Measurements from ENCODE around the gene TMEM205. TPM values are rescaled to one million over a fixed set of nuclear protein-coding genes. Genes with fewer than 3 reads are reported as not detected.

The TMEM205 gene
- total and polyA plus RNA-seq, 4 donors = 59.3 to 161 (median 122) TPM

DNA sequence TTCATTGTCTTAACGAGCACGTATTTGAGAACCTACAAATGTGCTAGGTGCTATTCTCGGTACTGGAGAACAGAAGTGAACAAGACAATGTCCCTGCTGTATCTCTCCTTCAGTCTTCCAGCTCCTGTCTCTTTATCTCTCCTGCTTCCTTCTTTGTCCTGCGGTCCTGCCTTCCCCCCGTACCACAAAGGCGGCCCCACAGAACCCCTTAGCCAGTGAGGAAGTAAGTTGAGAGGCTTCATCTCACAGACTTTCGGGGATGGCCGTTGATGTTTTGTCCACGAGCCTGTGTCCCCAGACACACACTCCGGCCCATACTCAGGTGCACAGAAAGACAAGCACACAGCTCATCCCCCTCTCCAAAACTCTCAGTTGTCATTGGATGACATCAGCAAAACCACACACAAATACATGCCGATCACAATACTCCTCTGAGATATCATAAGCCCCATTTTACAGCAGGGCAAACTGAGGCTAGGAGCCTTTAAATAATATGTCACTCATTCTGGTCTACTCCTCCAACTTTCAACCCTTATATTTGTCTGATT is 27.9 kb upstream of the TMEM205 start:
- Histone ChIP-seq H3K4me3 (ENCODE audit: low read depth, low read length) (peak overlapping the region; percentile 95), H3K36me3 (ENCODE audit: control insufficient read depth, insufficient read depth, low read length) (peaks cover 29% of the 10 kb centered on the region), H3K4me1 (ENCODE audit: control insufficient read depth, insufficient read depth, low read length) (peaks cover 38% of the 10 kb centered on the region), H3K9me3 (ENCODE audit: control insufficient read depth, insufficient read depth, low read length) (no peaks in the 10 kb centered on the region), H3K27ac (ENCODE audit: low read depth, low read length) (peak overlapping the region; percentile 100), H3K27me3 (ENCODE audit: control insufficient read depth, insufficient read depth, low read length) (no peaks in the 10 kb centered on the region)
- DNase-seq (ENCODE audit: low read depth in 4 of 6, low spot score in 6 of 6) = no peak
- WGBS (ENCODE audit: insufficient coverage) = 20% methylated on average over 8 of the region's 11 CpGs

GRCh38 chr19:11373166-11373884 is 27.3 kb upstream of the TMEM205 start:
- Histone ChIP-seq H3K36me3 (ENCODE audit: control insufficient read depth, insufficient read depth, low read length) (peaks cover 26% of the 10 kb centered on the region), H3K4me3 (ENCODE audit: low read depth, low read length) (peak overlapping the region; percentile 95), H3K4me1 (ENCODE audit: control insufficient read depth, insufficient read depth, low read length) (peaks cover 36% of the 10 kb centered on the region), H3K27me3 (ENCODE audit: control insufficient read depth, insufficient read depth, low read length) (no peaks in the 10 kb centered on the region), H3K27ac (ENCODE audit: low read depth, low read length) (peak overlapping the region; percentile 100), H3K9me3 (ENCODE audit: control insufficient read depth, insufficient read depth, low read length) (no peaks in the 10 kb centered on the region)
- peak; percentile 61 to 97 (median 84) for DNase-seq (ENCODE audit: low read depth in 4 of 6, low spot score in 6 of 6)
- WGBS (ENCODE audit: insufficient coverage) = 15% methylated on average over 9 of the region's 10 CpGs

DNA sequence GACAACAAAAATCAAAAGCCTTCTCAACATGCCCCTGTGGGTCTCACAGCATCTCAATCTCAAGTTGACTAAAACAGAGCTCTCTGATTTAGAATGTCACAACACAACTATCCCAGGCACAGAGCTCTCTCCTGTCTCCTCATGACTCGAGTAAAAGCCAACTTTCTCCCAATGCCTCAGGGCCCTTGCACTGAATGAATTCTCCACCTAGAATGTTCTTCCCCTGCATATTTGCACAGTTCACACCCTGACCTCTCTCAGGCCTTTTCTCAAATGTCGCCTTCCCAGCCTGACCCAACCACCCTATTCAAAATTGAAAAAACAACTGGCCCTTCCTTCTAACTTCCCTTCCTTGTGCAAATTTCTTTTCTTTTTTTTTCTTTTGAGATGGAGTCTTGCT is 24.7 kb upstream of the TMEM205 start:
- H3K36me3 ChIP-seq (ENCODE audit: control insufficient read depth, insufficient read depth, low read length) = peaks cover 16% of the 10 kb centered on the region
- no peak for DNase-seq (ENCODE audit: low read depth in 4 of 6, low spot score in 6 of 6)
- peaks cover 29% of the 10 kb centered on the region for H3K4me1 ChIP-seq (ENCODE audit: control insufficient read depth, insufficient read depth, low read length)
- H3K27me3 ChIP-seq (ENCODE audit: control insufficient read depth, insufficient read depth, low read length) = no peaks in the 10 kb centered on the region
- no peak overlapping the region for H3K27ac ChIP-seq (ENCODE audit: low read depth, low read length)
- H3K9me3 ChIP-seq (ENCODE audit: control insufficient read depth, insufficient read depth, low read length) = no peaks in the 10 kb centered on the region
- 88% methylated on average over 2 of the region's 2 CpGs for WGBS (ENCODE audit: insufficient coverage)
- H3K4me3 ChIP-seq (ENCODE audit: low read depth, low read length) = no peak overlapping the region

- no peak for DNase-seq (ENCODE audit: low read depth in 4 of 6, low spot score in 6 of 6)
- Histone ChIP-seq H3K4me1 (ENCODE audit: control insufficient read depth, insufficient read depth, low read length) (peaks cover 17% of the 10 kb centered on the region), H3K4me3 (ENCODE audit: low read depth, low read length) (no peak overlapping the region), H3K9me3 (ENCODE audit: control insufficient read depth, insufficient read depth, low read length) (no peaks in the 10 kb centered on the region), H3K27me3 (ENCODE audit: control insufficient read depth, insufficient read depth, low read length) (no peaks in the 10 kb centered on the region), H3K36me3 (ENCODE audit: control insufficient read depth, insufficient read depth, low read length) (peaks cover 42% of the 10 kb centered on the region), H3K27ac (ENCODE audit: low read depth, low read length) (no peak overlapping the region)
- WGBS (ENCODE audit: insufficient coverage) = 83% methylated on average over 1 of the region's 2 CpGs
Observed at GRCh38 chr19:11367528-11367927, 21.5 kb upstream of the TMEM205 start.

- peaks cover 21% of the 10 kb centered on the region for H3K4me1 ChIP-seq (ENCODE audit: control insufficient read depth, insufficient read depth, low read length)
- 20% methylated on average over 2 of the region's 7 CpGs for WGBS (ENCODE audit: insufficient coverage)
- no peak for DNase-seq (ENCODE audit: low read depth in 4 of 6, low spot score in 6 of 6)
Observed at GRCh38 chr19:11365557-11366117, 19.6 kb upstream of the TMEM205 start.

DNA sequence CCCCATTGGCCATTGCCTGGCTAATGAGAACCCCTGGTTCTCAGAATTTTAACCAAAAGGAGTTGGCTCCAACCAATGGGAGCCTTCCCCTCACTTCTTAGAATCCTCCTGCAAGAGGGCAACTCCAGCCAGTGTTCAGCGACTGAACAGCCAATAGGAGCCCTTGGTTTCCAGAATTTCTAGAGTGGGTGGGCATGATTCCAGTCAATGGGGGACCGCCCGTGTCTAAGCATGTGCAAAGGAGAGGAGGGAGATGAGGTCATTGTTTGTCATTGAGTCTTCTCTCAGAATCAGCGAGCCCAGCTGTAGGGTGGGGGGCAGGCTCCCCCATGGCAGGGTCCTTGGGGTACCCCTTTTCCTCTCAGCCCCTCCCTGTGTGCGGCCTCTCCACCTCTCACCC is 18.9 kb upstream of the TMEM205 start:
- Histone ChIP-seq H3K36me3 (ENCODE audit: control insufficient read depth, insufficient read depth, low read length) (peaks cover 68% of the 10 kb centered on the region), H3K27me3 (ENCODE audit: control insufficient read depth, insufficient read depth, low read length) (no peaks in the 10 kb centered on the region), H3K27ac (ENCODE audit: low read depth, low read length) (peak overlapping the region; percentile 33), H3K4me3 (ENCODE audit: low read depth, low read length) (no peak overlapping the region), H3K9me3 (ENCODE audit: control insufficient read depth, insufficient read depth, low read length) (no peaks in the 10 kb centered on the region), H3K4me1 (ENCODE audit: control insufficient read depth, insufficient read depth, low read length) (peaks cover 21% of the 10 kb centered on the region)
- no peak for DNase-seq (ENCODE audit: low read depth in 4 of 6, low spot score in 6 of 6)
- 47% methylated on average over 3 of the region's 5 CpGs for WGBS (ENCODE audit: insufficient coverage)

More at GRCh38 chr19:11365557-11366117, 19.6 kb upstream of the TMEM205 start:
- H3K27ac ChIP-seq (ENCODE audit: low read depth, low read length) = no peak overlapping the region
- no peaks in the 10 kb centered on the region for H3K27me3 ChIP-seq (ENCODE audit: control insufficient read depth, insufficient read depth, low read length)
- H3K36me3 ChIP-seq (ENCODE audit: control insufficient read depth, insufficient read depth, low read length) = peaks cover 61% of the 10 kb centered on the region
- H3K4me3 ChIP-seq (ENCODE audit: low read depth, low read length) = no peak overlapping the region
- H3K9me3 ChIP-seq (ENCODE audit: control insufficient read depth, insufficient read depth, low read length) = no peaks in the 10 kb centered on the region

GRCh38 chr19:11364296-11364904 is 18.3 kb upstream of the TMEM205 start:
- H3K9me3 ChIP-seq (ENCODE audit: control insufficient read depth, insufficient read depth, low read length) = no peaks in the 10 kb centered on the region
- WGBS (ENCODE audit: insufficient coverage) = 88% methylated on average over 25 of the region's 28 CpGs
- H3K27ac ChIP-seq (ENCODE audit: low read depth, low read length) = no peak overlapping the region
- H3K4me1 ChIP-seq (ENCODE audit: control insufficient read depth, insufficient read depth, low read length) = peaks cover 21% of the 10 kb centered on the region
- H3K36me3 ChIP-seq (ENCODE audit: control insufficient read depth, insufficient read depth, low read length) = peaks cover 69% of the 10 kb centered on the region
- H3K4me3 ChIP-seq (ENCODE audit: low read depth, low read length) = no peak overlapping the region
- no peaks in the 10 kb centered on the region for H3K27me3 ChIP-seq (ENCODE audit: control insufficient read depth, insufficient read depth, low read length)
- DNase-seq (ENCODE audit: low read depth in 4 of 6, low spot score in 6 of 6) = no peak

- Histone ChIP-seq H3K27me3 (ENCODE audit: control insufficient read depth, insufficient read depth, low read length) (no peaks in the 10 kb centered on the region), H3K9me3 (ENCODE audit: control insufficient read depth, insufficient read depth, low read length) (no peaks in the 10 kb centered on the region), H3K4me1 (ENCODE audit: control insufficient read depth, insufficient read depth, low read length) (peaks cover 21% of the 10 kb centered on the region), H3K4me3 (ENCODE audit: low read depth, low read length) (no peak overlapping the region), H3K27ac (ENCODE audit: low read depth, low read length) (no peak overlapping the region), H3K36me3 (ENCODE audit: control insufficient read depth, insufficient read depth, low read length) (peaks cover 70% of the 10 kb centered on the region)
- DNase-seq (ENCODE audit: low read depth in 4 of 6, low spot score in 6 of 6) = no peak
- 93% methylated on average over 10 of the region's 10 CpGs for WGBS (ENCODE audit: insufficient coverage)
Observed at GRCh38 chr19:11363881-11364280, 17.8 kb upstream of the TMEM205 start.

DNA sequence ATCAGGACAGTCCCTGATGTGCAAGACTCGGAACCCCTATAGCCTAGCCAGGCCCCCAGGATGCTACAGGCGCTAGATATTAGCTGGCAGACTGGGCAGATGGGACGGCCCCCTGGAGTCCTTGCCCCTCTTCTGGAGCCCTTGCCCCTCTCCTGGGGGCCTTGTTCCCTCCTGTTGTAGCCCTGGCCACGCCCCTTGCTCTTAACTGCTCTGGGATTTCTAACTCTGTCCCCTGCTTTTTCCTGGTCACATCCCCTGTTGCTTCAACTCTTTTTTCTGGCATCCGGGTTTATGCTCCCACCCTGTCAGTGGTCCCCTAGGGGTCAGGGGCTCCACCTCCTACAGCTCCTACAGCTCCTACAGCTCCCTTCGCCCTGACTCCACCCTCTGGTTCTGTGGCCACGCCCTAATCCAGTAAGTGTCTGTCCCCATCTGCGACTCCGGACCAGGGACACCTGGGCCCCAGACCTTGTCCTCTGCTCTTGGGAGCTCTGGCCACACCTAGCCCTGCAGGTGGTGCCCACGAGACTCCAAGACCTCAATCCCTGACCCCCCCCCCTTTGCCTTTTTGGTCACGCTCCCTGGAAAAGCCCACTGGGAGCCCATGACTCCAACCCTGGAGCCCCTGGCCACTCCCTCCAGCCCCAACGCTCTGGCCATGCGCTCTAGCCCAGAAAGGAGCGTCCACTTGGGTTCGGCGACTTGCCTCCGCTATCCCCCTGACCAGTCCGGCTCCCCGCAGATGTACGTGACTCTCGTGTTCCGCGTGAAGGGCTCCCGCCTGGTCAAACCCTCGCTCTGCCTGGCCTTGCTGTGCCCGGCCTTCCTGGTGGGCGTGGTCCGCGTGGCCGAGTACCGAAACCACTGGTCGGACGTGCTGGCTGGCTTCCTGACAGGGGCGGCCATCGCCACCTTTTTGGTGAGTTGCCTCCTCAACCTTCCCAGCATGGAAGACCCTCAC is 16.0 kb upstream of the TMEM205 start:
- Histone ChIP-seq H3K9me3 (ENCODE audit: control insufficient read depth, insufficient read depth, low read length) (no peaks in the 10 kb centered on the region), H3K27me3 (ENCODE audit: control insufficient read depth, insufficient read depth, low read length) (no peaks in the 10 kb centered on the region), H3K4me1 (ENCODE audit: control insufficient read depth, insufficient read depth, low read length) (peaks cover 26% of the 10 kb centered on the region), H3K36me3 (ENCODE audit: control insufficient read depth, insufficient read depth, low read length) (peaks cover 89% of the 10 kb centered on the region), H3K4me3 (ENCODE audit: low read depth, low read length) (no peak overlapping the region), H3K27ac (ENCODE audit: low read depth, low read length) (no peak overlapping the region)
- no peak for DNase-seq (ENCODE audit: low read depth in 4 of 6, low spot score in 6 of 6)
- 70% methylated on average over 34 of the region's 35 CpGs for WGBS (ENCODE audit: insufficient coverage)

Data from spinal cord (tissue), 10 donors.